ENCODE measurements around the gene ASPHD2.

Gene ASPHD2

DNA sequence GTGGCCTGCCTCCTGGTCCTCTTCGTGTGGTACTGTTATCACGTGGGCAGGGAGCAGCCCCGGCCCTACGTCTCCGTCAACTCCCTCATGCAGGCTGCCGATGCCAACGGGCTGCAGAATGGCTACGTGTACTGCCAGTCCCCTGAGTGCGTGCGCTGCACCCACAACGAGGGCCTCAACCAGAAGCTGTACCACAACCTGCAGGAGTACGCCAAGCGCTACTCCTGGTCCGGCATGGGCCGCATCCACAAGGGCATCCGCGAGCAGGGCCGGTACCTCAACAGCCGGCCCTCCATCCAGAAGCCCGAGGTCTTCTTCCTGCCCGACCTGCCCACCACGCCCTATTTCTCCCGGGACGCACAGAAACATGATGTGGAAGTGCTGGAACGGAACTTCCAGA, 4.7 kb downstream of the ASPHD2 start:
- TF ChIP-seq NFIC (IDR thresholded peaks at IDR 0.05): no peak
- no peak for TF ChIP-seq CREB1 (IDR thresholded peaks at IDR 0.05; ENCODE audit: low read depth)
- TF ChIP-seq YY1 (IDR thresholded peaks at IDR 0.05; ENCODE audit: low read depth): no peak
- no peak for TF ChIP-seq TCF12 (IDR thresholded peaks at IDR 0.05; ENCODE audit: low read depth)
- TF ChIP-seq, protein P1, sequence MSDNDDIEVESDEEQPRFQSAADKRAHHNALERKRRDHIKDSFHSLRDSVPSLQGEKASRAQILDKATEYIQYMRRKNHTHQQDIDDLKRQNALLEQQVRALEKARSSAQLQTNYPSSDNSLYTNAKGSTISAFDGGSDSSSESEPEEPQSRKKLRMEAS (IDR thresholded peaks at IDR 0.05): no peak
- no peak for TF ChIP-seq CEBPB (IDR thresholded peaks at IDR 0.05)
- TF ChIP-seq EP300 (IDR thresholded peaks at IDR 0.05; ENCODE audit: borderline replicate concordance): no peak
- no peak for TF ChIP-seq EGR1 (IDR thresholded peaks at IDR 0.05)
- TF ChIP-seq TEAD4 (IDR thresholded peaks at IDR 0.05): no peak
- no peak for TF ChIP-seq FOXM1 (IDR thresholded peaks at IDR 0.05; ENCODE audit: borderline replicate concordance, low read depth)
- TF ChIP-seq TAF1 (IDR thresholded peaks at IDR 0.05; ENCODE audit: low read depth): no peak
- TF ChIP-seq, protein P2, sequence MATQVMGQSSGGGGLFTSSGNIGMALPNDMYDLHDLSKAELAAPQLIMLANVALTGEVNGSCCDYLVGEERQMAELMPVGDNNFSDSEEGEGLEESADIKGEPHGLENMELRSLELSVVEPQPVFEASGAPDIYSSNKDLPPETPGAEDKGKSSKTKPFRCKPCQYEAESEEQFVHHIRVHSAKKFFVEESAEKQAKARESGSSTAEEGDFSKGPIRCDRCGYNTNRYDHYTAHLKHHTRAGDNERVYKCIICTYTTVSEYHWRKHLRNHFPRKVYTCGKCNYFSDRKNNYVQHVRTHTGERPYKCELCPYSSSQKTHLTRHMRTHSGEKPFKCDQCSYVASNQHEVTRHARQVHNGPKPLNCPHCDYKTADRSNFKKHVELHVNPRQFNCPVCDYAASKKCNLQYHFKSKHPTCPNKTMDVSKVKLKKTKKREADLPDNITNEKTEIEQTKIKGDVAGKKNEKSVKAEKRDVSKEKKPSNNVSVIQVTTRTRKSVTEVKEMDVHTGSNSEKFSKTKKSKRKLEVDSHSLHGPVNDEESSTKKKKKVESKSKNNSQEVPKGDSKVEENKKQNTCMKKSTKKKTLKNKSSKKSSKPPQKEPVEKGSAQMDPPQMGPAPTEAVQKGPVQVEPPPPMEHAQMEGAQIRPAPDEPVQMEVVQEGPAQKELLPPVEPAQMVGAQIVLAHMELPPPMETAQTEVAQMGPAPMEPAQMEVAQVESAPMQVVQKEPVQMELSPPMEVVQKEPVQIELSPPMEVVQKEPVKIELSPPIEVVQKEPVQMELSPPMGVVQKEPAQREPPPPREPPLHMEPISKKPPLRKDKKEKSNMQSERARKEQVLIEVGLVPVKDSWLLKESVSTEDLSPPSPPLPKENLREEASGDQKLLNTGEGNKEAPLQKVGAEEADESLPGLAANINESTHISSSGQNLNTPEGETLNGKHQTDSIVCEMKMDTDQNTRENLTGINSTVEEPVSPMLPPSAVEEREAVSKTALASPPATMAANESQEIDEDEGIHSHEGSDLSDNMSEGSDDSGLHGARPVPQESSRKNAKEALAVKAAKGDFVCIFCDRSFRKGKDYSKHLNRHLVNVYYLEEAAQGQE (IDR thresholded peaks at IDR 0.05; ENCODE audit: low read depth): no peak
- TF ChIP-seq RAD21 (IDR thresholded peaks at IDR 0.05; ENCODE audit: low read depth): no peak
- TF ChIP-seq ZBTB7A (IDR thresholded peaks at IDR 0.05; ENCODE audit: low read depth): no peak
- TF ChIP-seq, protein P3, sequence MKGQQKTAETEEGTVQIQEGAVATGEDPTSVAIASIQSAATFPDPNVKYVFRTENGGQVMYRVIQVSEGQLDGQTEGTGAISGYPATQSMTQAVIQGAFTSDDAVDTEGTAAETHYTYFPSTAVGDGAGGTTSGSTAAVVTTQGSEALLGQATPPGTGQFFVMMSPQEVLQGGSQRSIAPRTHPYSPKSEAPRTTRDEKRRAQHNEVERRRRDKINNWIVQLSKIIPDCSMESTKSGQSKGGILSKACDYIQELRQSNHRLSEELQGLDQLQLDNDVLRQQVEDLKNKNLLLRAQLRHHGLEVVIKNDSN (IDR thresholded peaks at IDR 0.05): no peak

DNA sequence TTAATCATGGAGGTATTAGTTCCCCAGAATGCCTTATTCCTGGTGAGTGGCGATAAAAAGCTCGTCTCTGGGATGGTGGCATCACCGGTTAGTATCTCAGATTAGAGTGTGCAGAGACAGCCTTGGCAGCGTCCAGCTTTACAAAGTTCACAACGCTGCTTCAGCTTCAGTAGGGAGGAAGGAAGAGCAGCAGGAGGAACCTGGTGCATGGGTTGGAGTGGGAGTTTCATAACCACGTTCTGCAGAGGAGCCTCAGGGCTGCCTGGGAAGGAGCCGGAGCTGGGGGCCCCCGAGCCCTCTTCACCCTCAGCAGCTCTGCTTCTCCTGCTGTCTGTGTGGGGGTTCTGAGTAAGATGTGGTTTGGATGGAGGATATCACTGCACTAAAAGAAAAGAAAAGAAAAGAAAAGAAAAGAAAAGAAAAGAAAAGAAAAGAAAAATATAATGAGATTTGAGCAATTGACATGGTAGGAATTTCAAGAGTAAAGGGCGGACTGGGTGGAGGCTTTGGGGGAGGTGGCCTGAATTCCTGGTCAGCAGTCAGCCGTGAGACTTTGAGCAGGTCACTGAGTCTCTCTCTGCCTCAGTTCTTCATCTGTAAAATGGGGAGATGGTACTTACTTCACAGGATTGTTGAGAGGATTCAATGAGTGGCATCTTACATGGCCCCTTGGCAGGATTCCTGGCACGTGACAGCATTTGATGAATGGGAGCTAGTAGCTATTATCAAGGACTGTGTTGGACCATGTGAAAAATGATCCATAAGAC, 6.5 kb downstream of the ASPHD2 start:
- TF ChIP-seq TCF12 (IDR thresholded peaks at IDR 0.05; ENCODE audit: low read depth) (no peak), NFIC (IDR thresholded peaks at IDR 0.05) (no peak), CREB1 (IDR thresholded peaks at IDR 0.05; ENCODE audit: low read depth) (no peak), TAF1 (IDR thresholded peaks at IDR 0.05; ENCODE audit: low read depth) (no peak), RAD21 (IDR thresholded peaks at IDR 0.05; ENCODE audit: low read depth) (no peak), TEAD4 (IDR thresholded peaks at IDR 0.05) (no peak; the same call in 1 of the 2 replicates), FOXM1 (IDR thresholded peaks at IDR 0.05; ENCODE audit: borderline replicate concordance, low read depth) (no peak), EGR1 (IDR thresholded peaks at IDR 0.05) (no peak), CEBPB (IDR thresholded peaks at IDR 0.05) (no peak), EP300 (IDR thresholded peaks at IDR 0.05; ENCODE audit: borderline replicate concordance) (no peak), YY1 (IDR thresholded peaks at IDR 0.05; ENCODE audit: low read depth) (no peak), ZBTB7A (IDR thresholded peaks at IDR 0.05; ENCODE audit: low read depth) (no peak)
- TF ChIP-seq, protein P1 (IDR thresholded peaks at IDR 0.05): no peak
- TF ChIP-seq, protein P3 (IDR thresholded peaks at IDR 0.05): no peak
- TF ChIP-seq, protein P2 (IDR thresholded peaks at IDR 0.05; ENCODE audit: low read depth): no peak

DNA sequence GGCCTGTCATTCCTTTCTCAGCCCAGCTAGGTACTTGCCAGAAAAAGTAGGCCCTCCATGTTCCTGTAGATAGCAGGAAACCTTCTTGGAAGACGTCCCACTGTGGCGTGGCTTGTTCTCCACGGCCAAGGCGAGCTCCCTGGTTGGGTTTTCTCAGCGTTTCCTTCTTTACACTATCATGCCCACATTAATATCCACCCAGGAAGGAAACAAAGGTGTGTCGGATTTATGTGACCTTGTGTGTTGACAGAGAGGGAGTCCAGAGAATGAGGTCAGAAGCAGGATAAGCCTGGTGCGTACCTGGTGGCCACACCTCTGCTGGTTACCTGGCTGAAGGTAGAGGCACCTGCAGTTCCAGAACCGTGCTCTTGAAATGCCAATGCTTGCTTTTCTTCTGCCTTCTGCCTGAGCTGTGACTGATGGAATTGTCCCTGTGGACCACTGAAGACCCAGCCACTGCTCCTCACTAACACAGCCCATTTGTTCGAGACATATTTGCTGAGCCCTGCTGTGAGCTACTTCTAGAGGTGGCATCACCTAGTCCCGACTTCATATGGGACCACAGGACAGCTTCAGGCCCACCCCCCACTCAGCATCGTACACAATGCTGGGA, 7.9 kb downstream of the ASPHD2 start:
- TF ChIP-seq TAF1 (IDR thresholded peaks at IDR 0.05; ENCODE audit: low read depth) (no peak), NFIC (IDR thresholded peaks at IDR 0.05) (no peak), CREB1 (IDR thresholded peaks at IDR 0.05; ENCODE audit: low read depth) (no peak), ZBTB7A (IDR thresholded peaks at IDR 0.05; ENCODE audit: low read depth) (no peak), FOXM1 (IDR thresholded peaks at IDR 0.05; ENCODE audit: borderline replicate concordance, low read depth) (no peak)
- TF ChIP-seq, protein P2 (IDR thresholded peaks at IDR 0.05; ENCODE audit: low read depth): no peak
- TF ChIP-seq, protein P3 (IDR thresholded peaks at IDR 0.05): no peak

Measured in Ishikawa (cell line).